ACC112 (cell line): ENCODE measurements around the gene REPIN1.

Experiments
- H2AFZ ChIP-seq: fragments of 200-600 bp; sonication (generic); one replicate; pipeline ENCODE4 v1.6.0; 2017; ENCODE audit warnings: antibody characterized with exemption, low read length; ENCODE audit not compliant: unreplicated experiment
- H3K27ac ChIP-seq: fragments of 200-600 bp; sonication (generic); 2 replicates; pipeline ENCODE4 v1.5.1; 2014; ENCODE audit warnings: low read depth, mild to moderate bottlenecking, antibody characterized with exemption, low read length, moderate library complexity
- H3K27me3 ChIP-seq: fragments of 200-600 bp; sonication (generic); 2 replicates; pipeline ENCODE4 v1.6.1; 2014; ENCODE audit warnings: mild to moderate bottlenecking, antibody characterized with exemption, low read length, moderate library complexity, mixed read lengths; ENCODE audit not compliant: insufficient read depth
- H3K36me3 ChIP-seq: fragments of 200-600 bp; sonication (generic); 2 replicates; pipeline ENCODE4 v1.6.1; 2016; ENCODE audit warnings: mild to moderate bottlenecking, antibody characterized with exemption, low read length, moderate library complexity, mixed read lengths; ENCODE audit not compliant: insufficient read depth
- H3K4me1 ChIP-seq: fragments of 200-600 bp; sonication (generic); one replicate; pipeline ENCODE4 v1.6.1; 2016; ENCODE audit warnings: low read length, mixed read lengths; ENCODE audit not compliant: insufficient read depth, unreplicated experiment, control insufficient read depth
- H3K4me3 ChIP-seq: fragments of 200-600 bp; sonication (generic); 2 replicates; pipeline ENCODE4 v1.5.1; 2014; ENCODE audit warnings: mild to moderate bottlenecking, low read depth, low read length
- H3K79me2 ChIP-seq: fragments of 200-600 bp; sonication (generic); one replicate; pipeline ENCODE4 v1.6.0; 2016; ENCODE audit warnings: low read length; ENCODE audit not compliant: control insufficient read depth, unreplicated experiment, insufficient read depth

The REPIN1 gene

GRCh38 chr7:150408393-150409299 lies 40.0 kb downstream of the REPIN1 start:
- H3K27me3 ChIP-seq = no peaks in the 10 kb centered on the region
- H3K79me2 ChIP-seq = no peaks in the 10 kb centered on the region
- H3K4me1 ChIP-seq = peaks cover 6% of the 10 kb centered on the region
- H3K36me3 ChIP-seq = no peaks in the 10 kb centered on the region
- H2AFZ ChIP-seq = no peak overlapping the region
- H3K27ac ChIP-seq = no peak overlapping the region
- H3K4me3 ChIP-seq = no peak overlapping the region

GRCh38 chr7:150409300-150410030 lies 40.8 kb downstream of the REPIN1 start:
- no peaks in the 10 kb centered on the region for H3K79me2 ChIP-seq
- no peak overlapping the region for H3K27ac ChIP-seq
- no peaks in the 10 kb centered on the region for H3K36me3 ChIP-seq
- H3K4me3 ChIP-seq = no peak overlapping the region
- peaks cover 6% of the 10 kb centered on the region for H3K4me1 ChIP-seq
- H3K27me3 ChIP-seq = no peaks in the 10 kb centered on the region
- H2AFZ ChIP-seq = no peak overlapping the region

- no peaks in the 10 kb centered on the region for H3K36me3 ChIP-seq
- no peak overlapping the region for H3K4me3 ChIP-seq
- peaks cover 6% of the 10 kb centered on the region for H3K4me1 ChIP-seq
- H3K27me3 ChIP-seq = no peaks in the 10 kb centered on the region
- no peaks in the 10 kb centered on the region for H3K79me2 ChIP-seq
- no peak overlapping the region for H2AFZ ChIP-seq
- H3K27ac ChIP-seq = no peak overlapping the region
Measured at GRCh38 chr7:150410131-150410530, 41.5 kb downstream of the REPIN1 start.

- Histone ChIP-seq H2AFZ (no peak overlapping the region), H3K79me2 (no peaks in the 10 kb centered on the region), H3K4me3 (no peak overlapping the region), H3K27ac (no peak overlapping the region), H3K4me1 (peaks cover 6% of the 10 kb centered on the region), H3K27me3 (no peaks in the 10 kb centered on the region), H3K36me3 (no peaks in the 10 kb centered on the region)
Measured at GRCh38 chr7:150410680-150411346, 42.2 kb downstream of the REPIN1 start.

- Histone ChIP-seq H2AFZ (no peak overlapping the region), H3K36me3 (no peaks in the 10 kb centered on the region), H3K4me1 (peaks cover 2% of the 10 kb centered on the region), H3K79me2 (no peaks in the 10 kb centered on the region), H3K27me3 (no peaks in the 10 kb centered on the region), H3K27ac (no peak overlapping the region), H3K4me3 (no peak overlapping the region)
Measured at GRCh38 chr7:150411606-150412005, 43.0 kb downstream of the REPIN1 start.

- no peak overlapping the region for H3K27ac ChIP-seq
- no peaks in the 10 kb centered on the region for H3K4me1 ChIP-seq
- no peaks in the 10 kb centered on the region for H3K79me2 ChIP-seq
- no peak overlapping the region for H2AFZ ChIP-seq
- H3K4me3 ChIP-seq = no peak overlapping the region
- no peaks in the 10 kb centered on the region for H3K36me3 ChIP-seq
- H3K27me3 ChIP-seq = no peaks in the 10 kb centered on the region
Measured at GRCh38 chr7:150412016-150412415, 43.4 kb downstream of the REPIN1 start.

- Histone ChIP-seq H3K79me2 (no peaks in the 10 kb centered on the region), H3K36me3 (no peaks in the 10 kb centered on the region), H3K27ac (no peak overlapping the region)
Measured at GRCh38 chr7:150412518-150413488, 44.2 kb downstream of the REPIN1 start.

GRCh38 chr7:150413640-150414081 lies 45.0 kb downstream of the REPIN1 start:
- Histone ChIP-seq H2AFZ (no peak overlapping the region), H3K4me1 (no peaks in the 10 kb centered on the region), H3K36me3 (no peaks in the 10 kb centered on the region), H3K27me3 (no peaks in the 10 kb centered on the region), H3K4me3 (no peak overlapping the region), H3K79me2 (no peaks in the 10 kb centered on the region), H3K27ac (no peak overlapping the region)

More at GRCh38 chr7:150412518-150413488, 44.2 kb downstream of the REPIN1 start:
- Histone ChIP-seq H3K4me3 (no peak overlapping the region), H2AFZ (no peak overlapping the region), H3K4me1 (no peaks in the 10 kb centered on the region), H3K27me3 (no peaks in the 10 kb centered on the region)

GRCh38 chr7:150415161-150416153 lies 46.8 kb downstream of the REPIN1 start:
- H3K4me1 ChIP-seq = no peaks in the 10 kb centered on the region
- no peak overlapping the region for H2AFZ ChIP-seq
- no peaks in the 10 kb centered on the region for H3K36me3 ChIP-seq
- H3K4me3 ChIP-seq = no peak overlapping the region
- H3K27me3 ChIP-seq = no peaks in the 10 kb centered on the region
- no peak overlapping the region for H3K27ac ChIP-seq
- no peaks in the 10 kb centered on the region for H3K79me2 ChIP-seq
